ENCODE data around the gene COG5. TPM values are rescaled to one million over a fixed set of nuclear protein-coding genes. Genes with fewer than 3 reads are reported as not detected.

The COG5 gene
- total RNA-seq, 4 donors from 2014 or later: 39.7 to 143 (median 98.3) TPM

DNA sequence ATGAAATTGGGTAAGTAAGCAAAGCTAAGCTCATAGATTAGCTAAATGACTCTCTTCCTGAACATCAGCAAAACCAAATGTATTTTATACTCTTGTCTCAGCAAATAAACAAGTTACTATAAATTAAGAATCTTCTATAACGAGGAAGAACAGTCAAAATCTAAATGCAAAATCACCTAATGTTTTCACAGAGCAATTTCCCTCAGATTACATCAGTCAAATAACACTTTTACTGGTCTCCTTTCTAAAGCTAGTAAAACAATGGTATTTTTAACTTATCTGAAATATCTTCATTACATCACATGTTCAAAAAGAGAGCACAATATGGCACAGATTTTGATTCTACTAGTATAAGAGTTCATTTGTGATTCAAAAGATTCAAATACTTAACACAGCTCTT, 110.3 kb downstream of the COG5 start:
- intact Hi-C loops (cut with DNase I; ENCODE audit: low total_unique reads): no loop called here
- H3K36me3 ChIP-seq: no peaks in the 10 kb centered on the region
- TF ChIP-seq, protein P1, sequence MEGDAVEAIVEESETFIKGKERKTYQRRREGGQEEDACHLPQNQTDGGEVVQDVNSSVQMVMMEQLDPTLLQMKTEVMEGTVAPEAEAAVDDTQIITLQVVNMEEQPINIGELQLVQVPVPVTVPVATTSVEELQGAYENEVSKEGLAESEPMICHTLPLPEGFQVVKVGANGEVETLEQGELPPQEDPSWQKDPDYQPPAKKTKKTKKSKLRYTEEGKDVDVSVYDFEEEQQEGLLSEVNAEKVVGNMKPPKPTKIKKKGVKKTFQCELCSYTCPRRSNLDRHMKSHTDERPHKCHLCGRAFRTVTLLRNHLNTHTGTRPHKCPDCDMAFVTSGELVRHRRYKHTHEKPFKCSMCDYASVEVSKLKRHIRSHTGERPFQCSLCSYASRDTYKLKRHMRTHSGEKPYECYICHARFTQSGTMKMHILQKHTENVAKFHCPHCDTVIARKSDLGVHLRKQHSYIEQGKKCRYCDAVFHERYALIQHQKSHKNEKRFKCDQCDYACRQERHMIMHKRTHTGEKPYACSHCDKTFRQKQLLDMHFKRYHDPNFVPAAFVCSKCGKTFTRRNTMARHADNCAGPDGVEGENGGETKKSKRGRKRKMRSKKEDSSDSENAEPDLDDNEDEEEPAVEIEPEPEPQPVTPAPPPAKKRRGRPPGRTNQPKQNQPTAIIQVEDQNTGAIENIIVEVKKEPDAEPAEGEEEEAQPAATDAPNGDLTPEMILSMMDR (IDR thresholded peaks at IDR 0.05): no peak
- no peak for TF ChIP-seq POLR2A (IDR thresholded peaks at IDR 0.05)
- H3K9me3 ChIP-seq: no peaks in the 10 kb centered on the region
- H3K27me3 ChIP-seq: no peaks in the 10 kb centered on the region
- DNase-seq: no peak
- no peaks in the 10 kb centered on the region for H3K4me1 ChIP-seq
- no peak overlapping the region for H3K27ac ChIP-seq
- H3K4me3 ChIP-seq: no peak overlapping the region

DNA sequence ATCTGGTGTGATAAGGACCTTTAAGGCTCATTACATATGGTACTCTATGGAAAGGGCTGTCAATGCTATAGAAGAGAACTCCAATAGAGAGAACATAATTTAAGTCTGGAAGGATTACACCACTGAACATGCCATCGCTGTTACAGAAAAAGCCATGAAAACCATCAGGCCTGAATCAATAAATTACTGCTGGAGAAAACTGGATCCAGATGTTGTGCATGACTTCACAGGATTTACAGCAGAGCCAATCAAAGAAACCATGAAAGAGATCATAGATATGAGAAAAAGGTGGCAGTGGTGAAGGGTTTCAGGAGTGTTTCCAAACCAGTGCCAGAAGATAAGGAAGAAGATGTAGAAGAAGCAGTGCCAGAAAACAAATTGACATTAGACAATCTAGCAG, 112.8 kb downstream of the COG5 start:
- TF ChIP-seq POLR2A (IDR thresholded peaks at IDR 0.05): no peak
- TF ChIP-seq, protein P1 (IDR thresholded peaks at IDR 0.05): no peak
- no peaks in the 10 kb centered on the region for H3K4me1 ChIP-seq
- intact Hi-C loops (cut with DNase I; ENCODE audit: low total_unique reads): no loop called here
- no peak overlapping the region for H3K27ac ChIP-seq
- no peaks in the 10 kb centered on the region for H3K27me3 ChIP-seq
- H3K36me3 ChIP-seq: no peaks in the 10 kb centered on the region
- H3K9me3 ChIP-seq: no peaks in the 10 kb centered on the region
- H3K4me3 ChIP-seq: no peak overlapping the region
- DNase-seq: no peak

DNA sequence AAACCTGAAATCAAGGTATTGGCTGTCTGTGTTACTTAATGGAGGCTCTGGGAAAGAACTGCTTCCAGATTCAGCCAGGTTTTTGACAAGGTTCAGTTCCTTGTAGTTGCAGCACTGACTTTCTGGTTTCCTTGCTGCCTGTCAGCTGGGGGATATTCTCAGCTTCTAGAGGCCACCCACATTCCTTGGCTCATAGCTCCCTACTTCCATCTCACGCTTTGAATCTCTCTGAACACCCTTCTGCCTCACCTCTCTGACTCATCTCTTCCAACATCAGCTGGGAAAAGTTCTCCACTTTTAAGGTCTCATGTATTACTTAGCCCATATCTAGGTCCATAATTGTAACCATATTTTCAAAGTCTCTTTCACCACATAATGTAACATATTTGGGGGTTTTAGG, 116.7 kb downstream of the COG5 start:
- intact Hi-C loops (cut with DNase I; ENCODE audit: low total_unique reads): no loop called here

DNA sequence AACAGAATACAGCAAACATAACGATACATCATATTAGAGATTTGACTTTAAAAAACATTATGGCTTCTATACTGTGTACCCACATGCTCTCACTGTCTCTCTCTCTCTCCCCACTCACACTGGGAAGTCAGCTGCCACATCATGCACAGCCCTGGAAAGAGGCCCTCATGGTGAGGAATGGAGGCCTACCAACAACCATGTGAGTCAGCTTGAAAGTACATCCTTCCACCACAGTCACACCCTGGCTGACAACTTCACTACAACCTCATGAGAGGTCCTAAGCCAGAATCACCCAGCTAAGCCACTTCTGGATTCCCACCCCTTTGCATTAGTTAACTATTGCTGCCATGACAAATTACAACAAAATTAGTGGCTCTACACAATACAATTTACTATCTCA, 117.2 kb downstream of the COG5 start:
- no peak for DNase-seq
- Histone ChIP-seq H3K4me1 (no peaks in the 10 kb centered on the region), H3K36me3 (no peaks in the 10 kb centered on the region), H3K9me3 (no peaks in the 10 kb centered on the region), H3K4me3 (no peak overlapping the region), H3K27ac (no peak overlapping the region), H3K27me3 (no peaks in the 10 kb centered on the region)
- no peak for TF ChIP-seq POLR2A (IDR thresholded peaks at IDR 0.05)
- TF ChIP-seq, protein P1 (IDR thresholded peaks at IDR 0.05): no peak
- intact Hi-C loops (cut with DNase I; ENCODE audit: low total_unique reads): no loop called here

More for the DNA sequence above, 116.7 kb downstream of the COG5 start:
- H3K4me1 ChIP-seq: no peaks in the 10 kb centered on the region
- H3K27ac ChIP-seq: no peak overlapping the region
- TF ChIP-seq POLR2A (IDR thresholded peaks at IDR 0.05): no peak
- TF ChIP-seq, protein P1 (IDR thresholded peaks at IDR 0.05): no peak
- H3K36me3 ChIP-seq: no peaks in the 10 kb centered on the region
- H3K27me3 ChIP-seq: no peaks in the 10 kb centered on the region
- no peak overlapping the region for H3K4me3 ChIP-seq
- H3K9me3 ChIP-seq: no peaks in the 10 kb centered on the region
- DNase-seq: no peak

DNA sequence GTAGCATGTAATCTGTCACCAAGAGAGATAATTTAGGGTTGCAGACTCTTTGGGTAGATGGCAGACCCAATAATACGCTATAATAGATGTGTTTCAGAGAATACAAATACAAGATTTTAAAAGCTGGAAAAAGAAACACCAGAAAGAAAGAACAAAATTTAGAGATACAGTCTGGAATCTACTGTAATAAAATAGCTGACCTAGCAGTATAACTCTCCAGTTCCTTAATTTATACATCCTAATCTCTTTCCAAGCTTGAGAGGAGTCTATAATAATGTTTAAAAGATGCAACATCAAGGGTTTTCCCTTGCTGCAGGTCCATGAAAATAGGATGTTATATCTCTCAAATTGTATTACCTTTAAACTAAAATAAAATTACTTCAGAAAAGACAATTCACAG, 121.0 kb downstream of the COG5 start:
- H3K4me1 ChIP-seq: no peaks in the 10 kb centered on the region
- H3K27me3 ChIP-seq: no peaks in the 10 kb centered on the region
- DNase-seq: no peak
- H3K9me3 ChIP-seq: no peaks in the 10 kb centered on the region
- H3K4me3 ChIP-seq: no peak overlapping the region
- peak overlapping the region in 1 of 2 donors; percentile 15 for H3K27ac ChIP-seq
- no peaks in the 10 kb centered on the region for H3K36me3 ChIP-seq
- TF ChIP-seq, protein P1 (IDR thresholded peaks at IDR 0.05): no peak
- no peak for TF ChIP-seq POLR2A (IDR thresholded peaks at IDR 0.05)
- intact Hi-C loops (cut with DNase I; ENCODE audit: low total_unique reads): no loop called here
